Retinal pigment epithelial cell (primary cell): ENCODE data around the gene DLG1.

Experiments used
- DNase-seq: peaks from one replicate; pipeline ENCODE4 v3.0.0-alpha.2; 2010; ENCODE audit warnings: low read depth
- H3K4me3 ChIP-seq: 2 replicates; pipeline ENCODE4 v1.5.1; 2011; ENCODE audit warnings: mild to moderate bottlenecking, low read length, control low read depth, moderate library complexity
- CTCF ChIP-seq: conservative IDR thresholded peaks from 2 replicates; pipeline ENCODE4 v1.5.1; 2011; ENCODE audit warnings: low read depth, low read length, control low read depth, inconsistent platforms

The DLG1 gene

GRCh38 chr3:197026481-197026866, 271.9 kb downstream of the DLG1 start:
- no peak overlapping the region for H3K4me3 ChIP-seq
- TF ChIP-seq CTCF = no peak
- no peak for DNase-seq

- H3K4me3 ChIP-seq = no peak overlapping the region
- DNase-seq = no peak
- no peak for TF ChIP-seq CTCF
Observed at GRCh38 chr3:197025736-197026480, 272.5 kb downstream of the DLG1 start.

DNA sequence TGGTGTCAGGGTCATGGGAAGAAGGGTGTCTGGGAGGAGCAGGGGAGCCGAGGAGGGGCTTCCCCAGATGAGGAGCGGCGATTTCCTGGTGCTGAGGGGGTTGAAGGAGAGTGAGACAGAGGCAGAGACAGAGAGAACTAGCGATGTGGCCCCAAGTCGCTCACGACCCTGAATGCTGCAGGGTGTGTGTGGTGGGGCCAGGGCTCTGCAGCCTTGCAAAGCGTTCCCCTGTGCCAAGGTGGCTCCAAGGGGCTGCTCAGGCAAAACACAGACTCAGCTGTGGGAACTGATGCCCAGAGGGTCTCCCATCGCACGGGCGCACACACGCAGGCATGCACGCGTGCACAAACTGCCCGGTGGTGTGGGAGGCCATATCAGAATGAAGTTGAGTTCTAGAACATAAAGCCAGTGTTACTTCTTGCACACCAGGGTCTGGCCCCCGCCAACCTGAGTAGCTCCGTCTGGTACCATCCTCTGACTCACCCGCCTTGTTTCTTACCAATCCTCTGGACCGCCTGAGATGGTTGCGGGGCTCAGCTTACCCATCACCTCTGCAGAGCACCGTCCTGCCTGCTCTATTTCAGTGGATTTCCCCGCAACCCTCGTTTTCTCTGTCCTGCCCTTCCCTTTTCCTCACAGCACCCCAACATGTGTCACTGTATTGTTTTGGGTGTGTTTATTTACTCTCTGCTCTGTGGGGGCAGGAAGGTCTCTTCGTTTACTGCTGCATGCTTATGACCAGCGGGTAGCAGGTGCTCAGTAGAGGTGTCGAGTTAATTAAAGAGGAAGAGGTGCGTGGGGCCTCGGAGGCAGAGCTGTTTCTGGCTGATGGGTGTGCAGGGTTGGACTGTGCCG, 273.3 kb downstream of the DLG1 start:
- no peak for DNase-seq
- no peak for TF ChIP-seq CTCF
- H3K4me3 ChIP-seq = no peak overlapping the region

DNA sequence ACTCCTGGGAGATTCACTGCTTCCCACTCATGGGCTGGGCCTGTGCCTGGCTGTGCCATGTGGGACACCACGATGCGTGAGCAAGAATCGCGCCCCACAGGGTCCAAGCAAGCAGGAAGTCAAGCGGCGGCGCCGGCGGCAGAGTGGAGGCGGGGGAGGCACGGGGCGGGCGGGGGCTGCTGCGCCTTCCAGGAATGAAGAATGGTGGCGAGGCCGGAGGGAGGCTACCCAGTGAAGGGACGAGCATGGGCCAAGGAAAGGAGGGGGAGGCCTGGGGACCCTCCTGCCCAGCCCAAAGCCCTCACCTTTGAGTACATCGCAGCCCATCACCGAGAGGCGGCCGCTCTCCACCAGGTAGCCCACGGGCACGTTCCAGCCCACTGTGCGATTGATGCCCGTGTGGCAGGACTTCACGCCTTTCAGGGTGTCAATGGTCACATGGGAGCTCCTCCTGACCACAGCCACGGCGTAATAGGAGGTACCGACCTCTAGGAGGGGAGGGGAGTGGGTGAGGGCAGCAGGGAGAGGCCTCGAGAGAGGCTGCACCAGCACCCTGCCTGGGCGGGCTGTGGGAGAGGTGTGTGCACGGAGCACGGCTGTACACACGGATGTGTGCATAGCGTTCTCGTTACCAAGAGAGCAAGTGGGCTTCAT, 274.3 kb downstream of the DLG1 start:
- no peak overlapping the region for H3K4me3 ChIP-seq
- DNase-seq = no peak
- TF ChIP-seq CTCF = no peak

- H3K4me3 ChIP-seq = no peak overlapping the region
- no peak for TF ChIP-seq CTCF
- no peak for DNase-seq
Observed at GRCh38 chr3:197023241-197023997, 275.0 kb downstream of the DLG1 start.

GRCh38 chr3:197022405-197023231, 275.8 kb downstream of the DLG1 start:
- TF ChIP-seq CTCF = no peak
- no peak overlapping the region for H3K4me3 ChIP-seq
- no peak for DNase-seq
